ENCODE data around the gene MAP4K2. TPM values are rescaled to one million over a fixed set of nuclear protein-coding genes. Genes with fewer than 3 reads are reported as not detected.

Gene MAP4K2
- total and polyA plus RNA-seq, 8 donors = 6.1 to 24.0 (median 7.7) TPM

DNA sequence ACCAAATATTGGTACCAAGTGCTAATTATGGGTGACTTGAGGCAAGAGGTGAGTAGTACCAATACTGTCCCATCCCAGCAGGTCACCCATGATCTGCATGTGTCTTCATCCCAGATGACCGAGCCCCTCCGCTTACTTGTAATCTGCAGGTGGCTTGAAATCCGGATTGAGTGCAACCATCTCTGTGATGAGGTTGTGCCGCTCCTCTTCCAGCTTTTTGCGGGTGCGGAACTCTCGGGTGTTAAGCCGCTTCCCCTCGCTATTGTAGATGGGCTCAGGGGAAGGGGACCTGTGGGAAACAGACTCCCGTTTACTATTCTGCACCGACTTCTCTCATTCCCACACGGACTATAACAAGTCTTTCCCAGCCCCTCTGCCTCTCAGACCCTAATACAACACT, 32.9 kb downstream of the MAP4K2 start:
- 92 to 93% methylated on average over 12 of the region's 12 CpGs for WGBS, 2 donors
- intact Hi-C loops (cut with DNase I) = no loop called here
- FAIRE-seq (no peak), DNase-seq (no peak), ATAC-seq (no peak)
- peaks cover 0 to 25% (median 7%) of the 10 kb centered on the region in 3 donors for H3K4me1 ChIP-seq
- no peak overlapping the region for H3K27ac ChIP-seq
- H3K9me3 ChIP-seq = no peaks in the 10 kb centered on the region
- H3K36me3 ChIP-seq = peaks cover 19 to 100% (median 89%) of the 10 kb centered on the region in 3 donors
- H3K4me3 ChIP-seq = no peak overlapping the region
- TF ChIP-seq, protein P1, sequence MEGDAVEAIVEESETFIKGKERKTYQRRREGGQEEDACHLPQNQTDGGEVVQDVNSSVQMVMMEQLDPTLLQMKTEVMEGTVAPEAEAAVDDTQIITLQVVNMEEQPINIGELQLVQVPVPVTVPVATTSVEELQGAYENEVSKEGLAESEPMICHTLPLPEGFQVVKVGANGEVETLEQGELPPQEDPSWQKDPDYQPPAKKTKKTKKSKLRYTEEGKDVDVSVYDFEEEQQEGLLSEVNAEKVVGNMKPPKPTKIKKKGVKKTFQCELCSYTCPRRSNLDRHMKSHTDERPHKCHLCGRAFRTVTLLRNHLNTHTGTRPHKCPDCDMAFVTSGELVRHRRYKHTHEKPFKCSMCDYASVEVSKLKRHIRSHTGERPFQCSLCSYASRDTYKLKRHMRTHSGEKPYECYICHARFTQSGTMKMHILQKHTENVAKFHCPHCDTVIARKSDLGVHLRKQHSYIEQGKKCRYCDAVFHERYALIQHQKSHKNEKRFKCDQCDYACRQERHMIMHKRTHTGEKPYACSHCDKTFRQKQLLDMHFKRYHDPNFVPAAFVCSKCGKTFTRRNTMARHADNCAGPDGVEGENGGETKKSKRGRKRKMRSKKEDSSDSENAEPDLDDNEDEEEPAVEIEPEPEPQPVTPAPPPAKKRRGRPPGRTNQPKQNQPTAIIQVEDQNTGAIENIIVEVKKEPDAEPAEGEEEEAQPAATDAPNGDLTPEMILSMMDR (IDR thresholded peaks at IDR 0.05) = no peak
- no peaks in the 10 kb centered on the region for H3K27me3 ChIP-seq

DNA sequence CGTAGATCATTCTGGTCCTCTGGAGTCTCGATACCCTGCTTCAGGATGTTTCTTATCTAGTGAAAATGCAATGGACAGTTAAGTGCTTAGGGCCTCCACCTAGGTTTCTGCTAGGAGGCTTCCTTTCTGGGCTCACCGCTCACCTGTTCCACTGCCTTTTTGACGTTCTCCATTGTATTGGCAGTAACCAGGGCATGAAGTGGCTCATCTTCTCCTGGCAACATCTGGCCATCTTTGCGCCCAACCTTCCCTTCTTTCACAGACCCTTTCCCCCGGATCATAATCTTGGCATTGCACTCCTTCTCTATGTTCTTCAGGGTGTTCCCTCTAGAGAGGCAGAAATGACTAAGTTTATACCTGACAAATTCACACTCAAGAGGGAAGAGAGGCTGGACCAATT, 33.7 kb downstream of the MAP4K2 start:
- TF ChIP-seq, protein P1 (IDR thresholded peaks at IDR 0.05) = no peak
- H3K4me1 ChIP-seq = peaks cover 0 to 21% (median 7%) of the 10 kb centered on the region in 3 donors
- no peak for DNase-seq
- intact Hi-C loops (cut with DNase I) = no loop called here
- no peaks in the 10 kb centered on the region for H3K27me3 ChIP-seq
- no peak overlapping the region for H3K27ac ChIP-seq
- no peak for ATAC-seq
- no peak for FAIRE-seq
- no peak overlapping the region for H3K4me3 ChIP-seq
- 88 to 90% methylated on average over 6 of the region's 6 CpGs for WGBS, 2 donors
- H3K9me3 ChIP-seq = no peaks in the 10 kb centered on the region
- H3K36me3 ChIP-seq = peaks cover 19 to 100% (median 90%) of the 10 kb centered on the region in 3 donors

DNA sequence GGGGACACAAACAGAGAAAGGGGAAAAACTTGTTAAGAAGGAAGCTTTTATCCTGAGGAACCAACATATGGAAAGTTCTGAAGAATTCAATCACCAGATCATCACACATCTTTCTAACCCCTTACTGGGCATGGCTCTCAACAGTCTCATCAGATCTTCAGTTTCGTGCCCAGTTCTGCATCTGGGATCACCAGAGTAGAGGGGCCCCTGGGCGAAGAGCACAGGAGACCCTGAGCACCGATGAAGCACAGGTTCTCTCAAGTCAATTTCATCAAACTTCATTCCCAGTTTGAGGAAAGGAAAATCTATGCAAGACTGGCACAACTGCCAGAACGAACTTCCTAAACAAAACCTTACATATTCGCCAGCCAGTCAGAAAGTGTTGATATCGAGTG, 34.7 kb downstream of the MAP4K2 start:
- Histone ChIP-seq H3K4me3 (no peak overlapping the region), H3K9me3 (no peaks in the 10 kb centered on the region), H3K27me3 (no peaks in the 10 kb centered on the region), H3K27ac (no peak overlapping the region), H3K4me1 (peaks cover 0 to 18% (median 5%) of the 10 kb centered on the region in 3 donors), H3K36me3 (peaks cover 18 to 97% (median 87%) of the 10 kb centered on the region in 3 donors)
- ATAC-seq = no peak
- DNase-seq = no peak
- intact Hi-C loops (cut with DNase I) = no loop called here
- 91 to 93% methylated on average over 6 of the region's 6 CpGs for WGBS, 2 donors
- TF ChIP-seq, protein P1 (IDR thresholded peaks at IDR 0.05) = no peak
- FAIRE-seq = no peak

DNA sequence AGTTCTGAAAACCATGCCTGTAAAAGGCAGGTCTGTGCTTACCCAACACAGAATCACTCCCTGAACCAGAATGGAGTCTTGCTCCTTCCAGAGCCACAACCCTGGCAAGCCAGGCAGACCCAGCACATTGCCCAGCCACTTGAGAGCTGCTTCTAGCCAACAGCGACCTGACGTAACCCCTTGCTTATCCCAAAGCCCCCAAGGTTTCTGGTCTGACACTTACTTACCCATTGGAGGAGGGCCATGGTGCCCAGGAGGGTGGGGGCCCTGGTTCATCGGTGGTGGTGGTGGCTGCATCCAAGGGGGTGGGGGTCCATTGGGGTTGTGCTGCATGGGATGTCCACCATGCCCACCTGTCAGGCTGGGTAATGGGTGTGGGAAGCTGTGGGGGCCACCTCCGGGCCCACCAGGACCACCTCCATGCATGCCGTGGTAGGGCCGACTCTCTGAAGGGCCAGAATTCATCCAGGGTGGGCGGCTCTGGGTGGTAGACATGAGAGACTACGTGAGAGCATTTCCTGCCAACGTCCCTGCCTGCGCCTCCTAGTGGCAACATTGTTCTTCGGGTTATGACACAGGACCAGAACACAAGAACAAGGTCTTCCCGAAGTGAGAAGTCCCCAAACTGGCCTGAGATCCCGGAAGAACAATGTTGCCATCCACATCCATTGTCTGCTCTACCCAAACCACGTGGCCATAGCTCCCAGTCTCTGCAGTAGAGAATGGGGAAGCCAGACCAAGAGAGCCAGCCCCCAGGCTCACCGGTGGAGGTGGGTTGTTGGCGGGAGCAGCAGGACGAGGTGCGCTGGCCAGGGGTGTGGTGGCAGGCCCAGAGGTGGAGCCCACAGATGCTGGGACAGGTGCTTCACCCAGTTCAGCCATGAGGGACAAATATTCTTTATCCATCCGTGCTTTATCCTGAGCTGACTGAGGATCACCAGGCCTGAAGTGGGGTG, 35.4 kb downstream of the MAP4K2 start:
- 52 to 55% methylated on average over 19 of the region's 19 CpGs for WGBS, 2 donors
- FAIRE-seq (no peak), DNase-seq (peak in 5 of 6 donors; percentile 42 to 76 (median 75)), ATAC-seq (peak in 3 of 4 donors; percentile 36 to 53 (median 43))
- peaks cover 0 to 12% (median 5%) of the 10 kb centered on the region in 3 donors for H3K4me1 ChIP-seq
- no peaks in the 10 kb centered on the region for H3K9me3 ChIP-seq
- H3K27me3 ChIP-seq = no peaks in the 10 kb centered on the region
- no peak overlapping the region for H3K4me3 ChIP-seq
- intact Hi-C loops (cut with DNase I) = no loop called here
- TF ChIP-seq, protein P1 (IDR thresholded peaks at IDR 0.05) = peak; percentile 66 to 79 (median 72)
- no peak overlapping the region for H3K27ac ChIP-seq
- H3K36me3 ChIP-seq = peaks cover 16 to 95% (median 81%) of the 10 kb centered on the region in 3 donors

Data from pancreas (tissue), 10 donors.